Hypothalamus (tissue), 51 donors: ENCODE results near the gene TEAD4.
A peak's percentile ranks its signal among the peaks of the same experiment; 100 is the strongest.

Source experiments
- DNase-seq, 51 donors: peaks; one replicate each; lab custom pipeline; 2025; lab: John Stamatoyannopoulos, UW

Gene TEAD4

DNA sequence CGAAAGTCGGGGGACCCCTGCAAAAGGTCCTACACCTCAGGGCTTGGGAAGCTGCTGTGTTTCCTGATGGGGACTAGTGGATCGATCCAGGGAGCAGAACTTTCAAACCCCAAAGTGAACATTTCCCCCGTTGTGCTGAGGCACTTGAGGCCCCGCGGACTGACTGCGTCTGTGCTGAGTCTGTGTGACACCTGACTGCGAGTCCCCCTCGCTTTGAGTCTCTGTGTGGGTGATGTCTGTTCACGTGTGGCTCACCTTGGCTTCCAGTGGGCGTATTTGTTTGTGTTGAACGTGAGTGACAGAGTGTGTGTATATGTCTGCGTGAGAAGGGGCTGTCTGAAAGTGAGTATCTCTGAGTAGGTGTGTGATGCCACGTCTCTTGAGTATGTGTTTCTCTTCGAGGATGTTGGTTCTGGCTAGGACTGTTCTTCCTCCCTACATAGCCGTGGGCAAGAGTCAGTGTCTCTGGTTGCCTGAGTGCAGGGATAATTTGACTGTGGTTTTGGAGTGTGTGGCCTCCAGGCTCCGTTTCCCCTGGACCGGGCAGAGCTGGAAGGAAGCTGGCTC, 1.3 kb downstream of the TEAD4 start:
- peak in 1 of 51 donors; percentile 44 for DNase-seq

DNA sequence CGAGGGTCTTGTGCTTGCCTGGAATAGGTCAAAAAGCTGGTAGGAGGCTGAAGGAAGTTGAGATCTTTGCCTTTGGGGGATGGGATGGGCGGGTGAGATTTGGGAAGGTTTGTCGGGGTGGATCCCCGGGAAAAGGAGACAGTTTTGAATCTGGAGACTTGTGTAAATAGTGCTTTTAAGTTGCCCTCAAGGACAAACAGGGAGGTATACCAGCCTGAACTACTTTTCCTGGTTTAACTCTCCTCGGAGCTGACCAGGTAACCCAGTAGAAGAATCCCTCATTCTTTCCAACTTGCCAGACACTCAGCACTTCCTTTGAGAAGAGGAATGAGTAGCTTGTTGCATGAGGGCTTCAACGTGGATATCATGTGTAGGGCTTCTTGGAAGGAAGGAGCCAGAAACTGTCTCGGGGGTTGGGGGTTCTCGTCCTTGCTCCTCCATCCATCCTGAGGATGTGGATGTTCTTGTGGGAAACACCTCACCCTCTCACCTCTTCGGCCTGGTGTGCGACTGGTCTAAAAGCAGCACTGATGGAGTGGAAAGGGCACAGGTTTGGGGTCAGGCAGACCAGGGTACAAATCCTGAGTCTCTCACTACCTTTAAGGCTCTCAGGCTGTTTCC, 1.9 kb downstream of the TEAD4 start:
- DNase-seq, result no peak

- DNase-seq, result no peak
Observed at GRCh38 chr12:2961705-2962104, 2.5 kb downstream of the TEAD4 start.

DNA sequence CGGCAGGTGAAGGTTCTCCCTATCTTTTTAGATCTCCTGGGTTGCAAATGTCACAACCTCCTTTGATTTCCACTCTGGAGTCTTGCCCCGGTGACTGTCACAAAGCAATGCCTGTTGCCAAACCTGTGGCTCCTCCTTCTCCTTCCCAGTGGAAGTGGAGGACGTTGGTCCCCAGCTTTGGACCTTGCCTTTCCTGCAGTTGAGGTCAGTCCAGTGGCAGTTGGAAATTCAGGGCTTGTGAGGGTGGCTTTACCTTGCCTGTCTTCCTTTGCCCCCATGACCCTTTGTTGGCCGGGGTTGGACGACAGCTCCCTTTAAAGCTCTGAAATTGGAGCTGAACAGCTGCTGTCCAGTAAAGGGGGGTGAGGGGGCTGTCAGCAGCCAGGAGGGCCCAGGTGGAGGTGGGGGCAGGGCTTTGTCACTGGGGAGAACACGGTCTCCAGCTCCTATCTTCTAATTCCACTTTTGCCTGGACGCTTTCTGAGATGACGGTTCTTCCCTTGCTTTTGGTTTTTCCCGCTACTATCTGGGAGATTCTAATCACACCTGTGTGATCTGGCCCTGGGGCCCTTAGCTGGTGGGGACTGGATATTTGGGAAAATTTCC, 4.1 kb downstream of the TEAD4 start:
- no peak for DNase-seq

GRCh38 chr12:2963760-2964292, 4.6 kb downstream of the TEAD4 start:
- no peak for DNase-seq

DNA sequence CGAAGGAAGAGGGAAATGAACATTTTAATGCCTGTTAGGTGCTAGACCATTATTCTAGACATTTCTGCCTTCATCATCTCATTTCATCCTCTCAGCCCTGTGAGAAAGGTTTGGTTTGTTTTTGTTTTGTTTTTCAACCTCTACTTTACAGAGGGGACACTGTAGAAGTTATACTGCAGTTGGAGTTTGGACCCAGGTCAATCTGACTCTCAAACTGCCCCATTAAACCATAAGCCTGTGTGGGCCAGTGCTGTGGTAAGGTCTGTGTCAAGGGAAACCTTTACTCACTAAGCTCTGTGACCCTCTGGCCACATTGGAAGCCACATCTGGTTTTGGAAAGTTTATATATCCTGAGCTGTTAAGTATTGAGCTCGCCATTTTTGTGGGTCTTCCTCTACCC, 8.5 kb downstream of the TEAD4 start:
- no peak for DNase-seq

GRCh38 chr12:2970744-2971143, 11.5 kb downstream of the TEAD4 start:
- no peak for DNase-seq

DNA sequence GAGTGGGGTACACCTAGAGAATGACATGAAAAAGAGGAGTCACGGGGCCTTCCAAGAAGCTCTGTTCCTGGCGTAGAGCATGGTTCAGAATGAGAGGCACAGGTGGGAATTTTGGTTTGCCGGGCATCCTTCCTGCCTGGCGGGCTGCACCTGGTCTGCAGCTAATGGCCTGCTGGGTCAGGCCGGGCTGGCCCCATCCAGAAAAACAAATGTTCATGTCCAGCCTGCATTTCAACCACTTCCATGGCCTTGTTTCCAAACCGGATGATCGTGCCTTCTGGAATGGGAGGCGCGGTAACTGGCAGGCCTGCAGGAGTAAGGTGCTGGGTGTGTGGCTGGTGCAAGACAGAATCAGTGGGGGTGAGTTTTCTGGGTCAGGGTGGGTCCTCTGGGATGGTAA, 14.4 kb downstream of the TEAD4 start:
- DNase-seq, result no peak

DNA sequence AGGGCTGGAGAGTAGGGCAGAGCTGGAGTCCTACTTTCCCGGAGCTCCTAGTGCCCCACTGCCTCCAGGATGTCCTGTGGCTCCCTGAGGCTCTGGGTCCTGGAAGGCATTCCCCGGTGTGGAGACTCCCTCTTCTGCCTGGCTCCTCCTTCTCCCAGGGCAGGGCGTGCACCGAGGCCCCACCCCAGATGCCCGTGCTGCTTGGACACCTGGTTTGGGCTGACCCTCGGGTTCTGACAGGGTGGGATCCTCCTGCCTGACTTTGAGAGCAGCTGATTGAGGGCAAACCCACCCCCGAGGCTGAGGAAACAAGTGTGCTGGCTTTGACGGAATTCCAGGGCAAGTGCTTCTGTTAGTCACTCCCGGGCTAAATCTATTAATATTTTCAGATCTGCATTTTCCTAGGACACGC, 15.4 kb downstream of the TEAD4 start:
- DNase-seq, result no peak

DNA sequence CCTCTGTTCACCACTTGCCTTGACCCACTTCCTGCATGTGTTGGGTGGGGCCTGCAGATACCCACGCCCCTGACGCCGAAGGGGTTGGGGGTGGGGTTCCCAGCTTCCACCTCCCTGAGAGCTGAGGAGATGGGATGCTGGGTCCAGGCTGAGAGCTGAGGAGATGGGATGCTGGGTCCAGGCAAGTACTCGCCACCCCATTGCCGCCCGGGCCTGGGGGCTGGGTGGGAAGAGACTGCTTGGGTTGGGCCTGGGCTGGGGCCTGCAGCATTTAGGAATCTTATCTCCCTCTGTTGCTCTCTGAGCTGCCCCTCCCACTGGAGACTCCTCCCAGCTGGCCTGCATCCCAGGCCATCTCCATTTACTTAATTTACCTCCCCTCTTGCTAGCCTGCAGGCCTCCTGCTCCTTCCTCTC, 17.4 kb downstream of the TEAD4 start:
- DNase-seq, result no peak

- no peak for DNase-seq
Observed at GRCh38 chr12:2977776-2978175, 18.6 kb downstream of the TEAD4 start.

DNA sequence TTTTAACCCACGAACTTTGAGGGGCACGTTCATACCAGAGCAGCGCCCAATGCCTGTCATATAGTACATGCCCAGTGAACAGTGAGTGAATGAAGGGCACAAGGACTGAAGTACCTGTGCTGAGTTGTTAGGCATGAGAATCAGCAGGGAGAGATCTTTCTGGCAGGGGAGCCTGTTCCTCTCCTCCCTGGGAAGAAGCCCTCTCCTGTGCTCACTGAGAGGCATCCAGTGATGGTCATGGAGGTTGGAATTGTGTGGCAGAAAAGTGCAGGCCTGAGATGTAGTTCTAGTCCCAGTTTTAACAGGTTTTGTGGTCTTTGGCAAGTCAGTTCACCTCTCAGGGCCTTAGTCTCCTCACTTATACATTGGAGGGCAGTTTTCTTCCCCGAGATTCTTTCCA, 20.6 kb downstream of the TEAD4 start:
- DNase-seq, result no peak

DNA sequence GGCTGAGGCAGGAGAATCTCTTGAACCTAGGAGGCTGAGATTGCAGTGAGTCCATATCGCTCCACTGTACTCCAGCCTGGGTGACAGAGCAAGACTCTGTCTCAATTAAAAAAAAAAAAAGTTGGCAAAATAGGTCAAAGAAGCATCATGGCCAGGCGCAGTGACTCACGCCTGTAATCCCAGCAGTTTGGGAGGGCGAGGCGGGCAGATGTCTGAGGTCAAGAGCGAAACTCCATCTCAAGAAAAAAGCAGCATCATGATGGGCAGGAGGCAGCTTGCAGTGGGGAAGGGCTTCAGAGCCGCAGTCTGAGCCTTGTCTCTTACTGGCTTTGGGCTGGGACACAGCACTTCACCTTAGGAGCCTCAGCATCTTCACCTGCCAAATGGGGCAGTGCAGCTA, 21.4 kb downstream of the TEAD4 start:
- no peak for DNase-seq

DNA sequence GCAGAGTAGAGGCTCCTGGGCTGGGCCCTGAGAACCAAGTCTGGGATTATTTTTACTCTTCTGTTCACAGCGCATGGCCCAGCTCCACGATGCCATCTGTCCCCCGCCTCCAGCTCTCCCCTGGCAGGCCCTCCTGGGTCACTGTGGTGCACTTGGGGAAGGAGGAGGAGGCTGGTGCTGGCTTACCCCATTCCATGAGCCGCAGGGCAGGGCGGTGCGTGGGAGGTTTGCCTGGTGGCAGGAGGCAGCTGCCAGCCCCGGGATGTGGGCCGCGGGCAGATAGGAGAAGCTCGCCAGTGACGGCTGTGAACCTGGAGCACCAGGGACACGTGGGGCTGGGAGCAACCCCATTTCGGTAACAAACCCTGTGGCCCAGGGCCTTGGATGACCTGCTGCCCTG, 23.2 kb downstream of the TEAD4 start:
- no peak for DNase-seq

- no peak for DNase-seq
Observed at GRCh38 chr12:2984249-2984648, 25.1 kb downstream of the TEAD4 start.

DNA sequence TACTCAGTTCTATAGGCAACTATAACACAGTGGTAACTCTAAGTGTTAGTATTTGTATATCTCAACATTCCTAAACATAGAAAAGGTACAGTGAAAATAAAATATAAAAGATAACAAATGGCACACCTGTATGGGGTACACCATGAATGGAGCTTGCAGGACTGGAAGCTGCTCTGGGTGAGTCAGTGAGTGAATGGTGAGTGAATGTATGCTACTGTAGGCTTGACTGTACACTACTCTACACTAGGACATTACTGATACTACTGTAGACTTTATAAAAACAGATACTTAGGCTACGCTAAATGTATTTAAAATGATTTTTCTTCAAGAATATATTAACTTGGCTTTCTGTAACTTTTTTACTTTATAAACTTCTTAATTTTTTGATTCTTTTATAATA, 25.5 kb downstream of the TEAD4 start:
- no peak for DNase-seq

GRCh38 chr12:2986876-2987275, 27.7 kb downstream of the TEAD4 start:
- DNase-seq, result no peak

- DNase-seq, result no peak
Observed at GRCh38 chr12:2988494-2988893, 29.3 kb downstream of the TEAD4 start.

- DNase-seq, result no peak
Observed at GRCh38 chr12:2992724-2993123, 33.5 kb downstream of the TEAD4 start.

- no peak for DNase-seq
Observed at GRCh38 chr12:2997989-2998670, 38.9 kb downstream of the TEAD4 start.

- DNase-seq, result peak in 2 of 51 donors; percentile 11 to 47
Observed at GRCh38 chr12:2998789-2999264, 39.6 kb downstream of the TEAD4 start.
